GM12878 (cell line): ENCODE data around the gene CCDC24. TPM values are rescaled to one million over a fixed set of nuclear protein-coding genes. Genes with fewer than 3 reads are reported as not detected.

Source experiments
- ATAC-seq: fragments of 200-7000 bp; cut with Tn5 transposase; 3 replicates; pipeline ENCODE4 v1.9.1; 2020; ENCODE audit warnings: mild to moderate bottlenecking, moderate library complexity
- BruUV-seq: library from RNA; stranded (reverse); fragments of 400-500 nt; replicated peaks from 2 replicates; lab custom pipeline; 2021; lab: Mats Ljungman, UMichigan
- CTCF ChIA-PET: fragments of 300-600 bp; sonication (Branson Sonifier 250); formaldehyde crosslinking; extraction: SDS; loops from one replicate; lab custom pipeline; 2021; ENCODE audit warnings: inconsistent platforms; lab: Yijun Ruan, JAX
- POLR2A ChIA-PET: fragments of 350-600 bp; formaldehyde crosslinking; extraction: SDS; loops from one replicate; lab custom pipeline; 2021; ENCODE audit warnings: inconsistent platforms; lab: Charles Lee
- RAD21 ChIA-PET: fragments of 300-600 bp; sonication (Branson Sonifier 250); formaldehyde crosslinking; loops from one replicate; lab custom pipeline; 2023; ENCODE audit warnings: antibody characterized with exemption; ENCODE audit not compliant: unreplicated experiment; lab: Charles Lee
- SMC1A ChIA-PET: fragments of 300-600 bp; sonication (Branson Sonifier 250); formaldehyde crosslinking; loops from one replicate; lab custom pipeline; 2023; ENCODE audit not compliant: unreplicated experiment, uncharacterized antibody; lab: Charles Lee
- DNase-seq: peaks from one replicate; pipeline ENCODE4 v3.0.0-alpha.2; 2011; ENCODE audit warnings: low read depth, low spot score
- FAIRE-seq: peaks from 3 replicates; lab custom pipeline; 2011; peaks lifted over from hg19 to GRCh38; lab: Jason Lieb, UNC
- H2AFZ ChIP-seq: 2 replicates; pipeline ENCODE4 v1.6.0; 2011; ENCODE audit warnings: low read depth, low read length, control low read depth; ENCODE audit not compliant: control insufficient read depth
- H3K27ac ChIP-seq: 2 replicates; pipeline ENCODE4 v1.5.1; 2011; ENCODE audit warnings: control low read depth; ENCODE audit not compliant: control insufficient read depth, insufficient read depth
- H3K27me3 ChIP-seq, 2 experiments: replicated peaks in 1 of 2; 2 replicates each; pipeline versions ENCODE4 v1.6.0 to v1.6.1; 2011; ENCODE audit warnings: low read length in 1 of 2; ENCODE audit not compliant: control insufficient read depth in 2 of 2, insufficient read depth in 2 of 2
- H3K36me3 ChIP-seq, 2 experiments: 2 replicates each; pipeline ENCODE4 v1.5.1; 2011; ENCODE audit warnings: low read length in 1 of 2; ENCODE audit not compliant: control insufficient read depth in 2 of 2, insufficient read depth in 2 of 2
- H3K4me1 ChIP-seq: 2 replicates; pipeline ENCODE4 v1.6.1; 2011; ENCODE audit warnings: mild to moderate bottlenecking, low read length, moderate library complexity, mixed read lengths; ENCODE audit not compliant: control insufficient read depth, insufficient read depth
- H3K4me2 ChIP-seq: 2 replicates; pipeline ENCODE4 v1.6.0; 2011; ENCODE audit warnings: control low read depth; ENCODE audit not compliant: control insufficient read depth, insufficient read depth
- H3K4me3 ChIP-seq: fragments of 200-600 bp; sonication (generic); 2 replicates; pipeline ENCODE4 v1.5.1; 2016
- H3K79me2 ChIP-seq: 2 replicates; pipeline ENCODE4 v1.6.0; 2011; ENCODE audit warnings: low read length; ENCODE audit not compliant: control insufficient read depth, insufficient read depth
- H3K9ac ChIP-seq: 2 replicates; pipeline ENCODE4 v1.8.0; 2011; ENCODE audit warnings: low read length, control low read depth, mixed read lengths; ENCODE audit not compliant: control insufficient read depth, insufficient read depth
- H3K9me3 ChIP-seq: replicated peaks from 3 replicates; pipeline ENCODE4 v1.5.1; 2011; ENCODE audit warnings: mild to moderate bottlenecking, low read length; ENCODE audit not compliant: control insufficient read depth, insufficient read depth
- H4K20me1 ChIP-seq: 2 replicates; pipeline ENCODE4 v1.6.0; 2011; ENCODE audit not compliant: control insufficient read depth, insufficient read depth
- EP300 ChIP-seq, 2 experiments: fragments of 150-350 bp in 1 of 2; IDR thresholded peaks; 2 replicates each; pipeline ENCODE4 v1.6.1; 2011 to 2012; ENCODE audit warnings: low read depth in 2 of 2, low read length in 2 of 2, borderline replicate concordance in 1 of 2, improper control_type of control experiment in 1 of 2, inconsistent platforms in 1 of 2; ENCODE audit not compliant: control insufficient read depth in 1 of 2
- FOXK2 ChIP-seq: fragments of 450-650 bp; IDR thresholded peaks from 2 replicates; pipeline ENCODE4 v1.6.1; 2017; ENCODE audit warnings: mild to moderate bottlenecking, moderate library complexity
- FOXM1 ChIP-seq: IDR thresholded peaks from 2 replicates; pipeline ENCODE4 v1.6.1; 2012; ENCODE audit warnings: low read depth, mild to moderate bottlenecking, inconsistent platforms, low read length, moderate library complexity
- MTA3 ChIP-seq: IDR thresholded peaks from 2 replicates; pipeline ENCODE4 v1.6.1; 2012; ENCODE audit warnings: low read length, inconsistent platforms, borderline replicate concordance
- NR2C1 ChIP-seq: fragments of 450-650 bp; IDR thresholded peaks from 2 replicates; pipeline ENCODE4 v1.6.1; 2017; ENCODE audit warnings: antibody characterized with exemption, mild to moderate bottlenecking, moderate library complexity
- POLR2A ChIP-seq: IDR thresholded peaks from 2 replicates; pipeline ENCODE4 v1.6.1; 2011; ENCODE audit warnings: low read depth, mild to moderate bottlenecking, low read length
- POLR2AphosphoS2 ChIP-seq: IDR thresholded peaks from 2 replicates; pipeline ENCODE4 v1.6.1; 2011; ENCODE audit warnings: low read depth, mild to moderate bottlenecking, low read length, improper control_type of control experiment, moderate library complexity
- RCOR1 ChIP-seq: conservative IDR thresholded peaks from 2 replicates; pipeline ENCODE4 v1.6.1; 2012; ENCODE audit warnings: low read depth, low read length, improper control_type of control experiment
- SMC3 ChIP-seq: IDR thresholded peaks from 2 replicates; pipeline ENCODE4 v1.6.1; 2011; ENCODE audit warnings: low read length, improper control_type of control experiment, borderline replicate concordance
- WGBS: methylation state at CpG from one replicate; pipeline ENCODE4 v1.1.6; 2016; ENCODE audit warnings: low lambda C conversion rate; ENCODE audit not compliant: insufficient replicate concordance, insufficient coverage; ENCODE audit errors: missing lambda C conversion rate; 5-methylcytosine and 5-hydroxymethylcytosine counted together
- in situ Hi-C: fragments of 300-500 bp; cut with MboI; formaldehyde crosslinking; loops from 9 replicates; pipeline ENCODE4 v1.14.3; 2018; ENCODE audit warnings: mixed read lengths
- intact Hi-C: fragments of 100-400 bp; cut with micrococcal nuclease; formaldehyde crosslinking; loops from one replicate; pipeline ENCODE4 v1.14.2; 2022; ENCODE audit not compliant: unreplicated experiment
- polyA plus RNA-seq, 11 experiments: library from polyadenylated mRNA; depleted of rRNA in 4 of 11; unstranded in 6 of 11; stranded (reverse) in 5 of 11; fragments of >200 nt; fragmentation: Nextera tagmentation in 4 of 11; fragmentation: Illumina TruSeq in 1 of 11; extraction: Ambion mirVana in 4 of 11; extraction: Trizol in 1 of 11; gene quantifications; 1 replicate in 1 of 11; 2 replicates in 10 of 11; pipeline versions ENCODE4 v1.2.1 to v1.2.3, GENCODE V29; 2011 to 2016; ENCODE audit warnings: inconsistent platforms in 2 of 11, missing spikeins in 2 of 11, low read depth in 1 of 11
- total RNA-seq, 4 experiments: library from RNA; depleted of rRNA in 3 of 4; stranded (reverse); fragments of >200 nt in 3 of 4; fragmentation: Illumina TruSeq in 1 of 4; extraction: Trizol in 1 of 4; gene quantifications; 2 replicates each; pipeline versions ENCODE4 v1.2.1 to v1.2.3, GENCODE V29; 2013 to 2021

CCDC24 gene
- total and polyA plus RNA-seq, 10 of the 15 experiments (the other 5 are each of a cell fraction or from before 2014, with no cell fraction given): 0.18 to 3.1 (median 1.6) TPM; not detected in 1

- in situ Hi-C loops (no loop called here), intact Hi-C loops (no loop called here)
- TF ChIP-seq MTA3: no peak
- no peak for TF ChIP-seq POLR2A
- no peak for TF ChIP-seq FOXM1
- no peak for TF ChIP-seq NR2C1
- no peak for TF ChIP-seq SMC3
- TF ChIP-seq RCOR1: no peak
- TF ChIP-seq EP300 (IDR thresholded peaks at IDR 0.05; ENCODE audit: borderline replicate concordance in 1 of 2, control insufficient read depth in 1 of 2, low read depth in 2 of 2, low read length in 2 of 2): no peak
- no peak for TF ChIP-seq FOXK2
- TF ChIP-seq POLR2AphosphoS2: no peak
- ATAC-seq (no peak), FAIRE-seq (no peak), DNase-seq (no peak)
- ChIA-PET POLR2A (interaction anchor here (1.0 kb wide), 1 partner anchor 24 kb away, joined by 3 read pairs; the partner anchor contains the start of gene IPO13), CTCF (interaction anchor here (0.7 to 2.0 kb wide), 4 partner anchors 24 to 242 kb away, joined by 3 to 6 read pairs (median 4); partner anchors contain the start of gene DMAP1), SMC1A (no interaction called here), RAD21 (interaction anchor here (2.6 kb wide), 1 partner anchor 208 kb away, joined by 6 read pairs; no protein-coding TSS in a partner anchor)
- no TSS peak for BruUV-seq
- whole genome bisulfite sequencing: 61% methylated on average over 9 of the region's 9 CpGs
- Histone ChIP-seq H3K36me3 (peaks cover 8 to 11% of the 10 kb centered on the region in 2 experiments; a peak in 3 of 4 replicates), H3K9me3 (no peaks in the 10 kb centered on the region), H4K20me1 (no peaks in the 10 kb centered on the region), H3K79me2 (peaks cover 28% of the 10 kb centered on the region), H3K4me3 (peak overlapping the region; percentile 98), H3K4me2 (peak overlapping the region; percentile 93), H3K27ac (no peak overlapping the region), H3K27me3 (no peaks in the 10 kb centered on the region), H3K4me1 (peaks cover 18% of the 10 kb centered on the region), H2AFZ (no peak overlapping the region), H3K9ac (peak overlapping the region; percentile 89; the same call in 1 of the 2 replicates)
Measured at GRCh38 chr1:43970911-43971310, 20.5 kb upstream of the CCDC24 start.
